Amniotic epithelial cell (primary cell): Measurements from ENCODE around the gene CPAMD8.

Experiments used
- DNase-seq: peaks from one replicate; pipeline ENCODE4 v3.0.0-alpha.2; 2010; ENCODE audit warnings: low read depth

Gene CPAMD8

GRCh38 chr19:16917401-16917800, 109.2 kb downstream of the CPAMD8 start:
- no peak for DNase-seq

GRCh38 chr19:16915734-16916133, 110.9 kb downstream of the CPAMD8 start:
- no peak for DNase-seq

- no peak for DNase-seq
Measured at GRCh38 chr19:16915135-16915534, 111.5 kb downstream of the CPAMD8 start.

- no peak for DNase-seq
Measured at GRCh38 chr19:16914421-16914820, 112.2 kb downstream of the CPAMD8 start.

GRCh38 chr19:16912780-16913179, 113.8 kb downstream of the CPAMD8 start:
- no peak for DNase-seq

- DNase-seq = no peak
Measured at GRCh38 chr19:16911046-16911445, 115.6 kb downstream of the CPAMD8 start.

GRCh38 chr19:16908759-16909158, 117.9 kb downstream of the CPAMD8 start:
- DNase-seq = no peak

GRCh38 chr19:16904599-16904998, 122.0 kb downstream of the CPAMD8 start:
- DNase-seq = no peak

GRCh38 chr19:16903347-16903746, 123.3 kb downstream of the CPAMD8 start:
- DNase-seq = no peak

GRCh38 chr19:16902545-16902944, 124.1 kb downstream of the CPAMD8 start:
- no peak for DNase-seq

GRCh38 chr19:16901491-16902175, 125.0 kb downstream of the CPAMD8 start:
- DNase-seq = no peak

GRCh38 chr19:16899566-16900075, 127.0 kb downstream of the CPAMD8 start:
- DNase-seq = no peak

GRCh38 chr19:16898361-16899015, 128.1 kb downstream of the CPAMD8 start:
- no peak for DNase-seq

GRCh38 chr19:16897856-16898161, 128.8 kb downstream of the CPAMD8 start:
- peak; percentile 42 for DNase-seq

- DNase-seq = peak; percentile 96
Measured at GRCh38 chr19:16897029-16897855, 129.4 kb downstream of the CPAMD8 start.

- no peak for DNase-seq
Measured at GRCh38 chr19:16896146-16897028, 130.2 kb downstream of the CPAMD8 start.

GRCh38 chr19:16895467-16896145, 131.0 kb downstream of the CPAMD8 start:
- DNase-seq = no peak

GRCh38 chr19:16894080-16894479, 132.5 kb downstream of the CPAMD8 start:
- no peak for DNase-seq

GRCh38 chr19:16893686-16893989, 133.0 kb downstream of the CPAMD8 start:
- DNase-seq = no peak

GRCh38 chr19:16892868-16893685, 133.5 kb downstream of the CPAMD8 start:
- no peak for DNase-seq

GRCh38 chr19:16892436-16892835, 134.2 kb downstream of the CPAMD8 start:
- no peak for DNase-seq
